ENCODE measurements around the gene PIGZ. TPM values are rescaled to one million over a fixed set of nuclear protein-coding genes. Genes with fewer than 3 reads are reported as not detected.

The PIGZ gene
- polyA plus RNA-seq, 4 donors, result 0.67 to 2.3 (median 1.6) TPM

GRCh38 chr3:196985298-196985697, 16.7 kb upstream of the PIGZ start:
- no peak for DNase-seq (ENCODE audit: low read depth in 4 of 4, low spot score in 3 of 4)

- DNase-seq (ENCODE audit: low read depth in 4 of 4, low spot score in 3 of 4), result no peak
These were observed 14.6 kb upstream of the PIGZ start for GRCh38 chr3:196983186-196983585.

- DNase-seq (ENCODE audit: low read depth in 4 of 4, low spot score in 3 of 4), result no peak
These were observed 13.0 kb upstream of the PIGZ start for GRCh38 chr3:196981657-196982056.

- no peak for DNase-seq (ENCODE audit: low read depth in 4 of 4, low spot score in 3 of 4)
These were observed 10.9 kb upstream of the PIGZ start for GRCh38 chr3:196979545-196979944.

- DNase-seq (ENCODE audit: low read depth in 4 of 4, low spot score in 3 of 4), result no peak
These were observed 8.3 kb upstream of the PIGZ start for GRCh38 chr3:196976941-196977340.

GRCh38 chr3:196975349-196975748, 6.7 kb upstream of the PIGZ start:
- DNase-seq (ENCODE audit: low read depth in 4 of 4, low spot score in 3 of 4), result no peak

- no peak for DNase-seq (ENCODE audit: low read depth in 4 of 4, low spot score in 3 of 4)
These were observed 6.0 kb upstream of the PIGZ start for GRCh38 chr3:196974661-196975060.

- no peak for DNase-seq (ENCODE audit: low read depth in 4 of 4, low spot score in 3 of 4)
These were observed 2.6 kb upstream of the PIGZ start for GRCh38 chr3:196971094-196971698.

GRCh38 chr3:196970547-196971093, 2.0 kb upstream of the PIGZ start:
- DNase-seq (ENCODE audit: low read depth in 4 of 4, low spot score in 3 of 4), result no peak

- no peak for DNase-seq (ENCODE audit: low read depth in 4 of 4, low spot score in 3 of 4)
These were observed 1.3 kb upstream of the PIGZ start for GRCh38 chr3:196969660-196970546.

GRCh38 chr3:196969134-196969659, 564 bp upstream of the PIGZ start:
- no peak for DNase-seq (ENCODE audit: low read depth in 4 of 4, low spot score in 3 of 4)

GRCh38 chr3:196967412-196968232, 1.0 kb downstream of the PIGZ start:
- no peak for DNase-seq (ENCODE audit: low read depth in 4 of 4, low spot score in 3 of 4)

GRCh38 chr3:196966526-196967401, 1.9 kb downstream of the PIGZ start:
- DNase-seq (ENCODE audit: low read depth in 4 of 4, low spot score in 3 of 4), result no peak

GRCh38 chr3:196965804-196966173, 2.8 kb downstream of the PIGZ start:
- DNase-seq (ENCODE audit: low read depth in 4 of 4, low spot score in 3 of 4), result no peak

GRCh38 chr3:196965112-196965803, 3.4 kb downstream of the PIGZ start:
- no peak for DNase-seq (ENCODE audit: low read depth in 4 of 4, low spot score in 3 of 4)

GRCh38 chr3:196963631-196963953, 5.0 kb downstream of the PIGZ start:
- DNase-seq (ENCODE audit: low read depth in 4 of 4, low spot score in 3 of 4), result no peak

- no peak for DNase-seq (ENCODE audit: low read depth in 4 of 4, low spot score in 3 of 4)
These were observed 5.6 kb downstream of the PIGZ start for GRCh38 chr3:196962930-196963630.

GRCh38 chr3:196962108-196962929, 6.3 kb downstream of the PIGZ start:
- DNase-seq (ENCODE audit: low read depth in 4 of 4, low spot score in 3 of 4), result no peak

Measured in right renal pelvis (tissue), 4 donors.